ENCODE results near the gene ARHGAP26. TPM values are rescaled to one million over a fixed set of nuclear protein-coding genes. Genes with fewer than 3 reads are reported as not detected.

ARHGAP26 gene
- total RNA-seq, 1 experiment from 2014 or later: 34.5 TPM

- no peak for ATAC-seq
- Histone ChIP-seq H3K4me1 (ENCODE audit: control insufficient read depth in 1 of 2, insufficient read depth in 2 of 2, low read length in 2 of 2) (peaks cover 24 to 31% of the 10 kb centered on the region in 2 experiments), H3K4me3 (replicated peaks in 1 of 2; ENCODE audit: low read depth in 1 of 2, low read length in 2 of 2) (no peak overlapping the region), H3K9me2 (ENCODE audit: insufficient read depth) (no peaks in the 10 kb centered on the region), H3K4me2 (ENCODE audit: low read length) (no peak overlapping the region), H3K27me3 (ENCODE audit: insufficient read depth, low read length) (no peaks in the 10 kb centered on the region), H3K27ac (ENCODE audit: low read depth, low read length) (no peak overlapping the region), H3K9ac (ENCODE audit: low read length) (no peak overlapping the region), H2AFZ (ENCODE audit: low read depth, low read length, poor library complexity, severe bottlenecking) (no peak overlapping the region), H3K9me3 (ENCODE audit: control insufficient read depth in 1 of 2, insufficient read depth in 1 of 2, low read depth in 1 of 2, low read length in 2 of 2) (no peaks in the 10 kb centered on the region), H3K79me2 (ENCODE audit: insufficient read depth, low read length) (peaks cover 36% of the 10 kb centered on the region), H3K36me3 (ENCODE audit: control insufficient read depth in 1 of 2, insufficient read depth in 2 of 2, low read length in 2 of 2) (no peaks in the 10 kb centered on the region), H4K20me1 (ENCODE audit: insufficient read depth) (no peaks in the 10 kb centered on the region)
- ChIA-PET RAD21 (ENCODE audit: low non-redundant PET in 1 of 2, low total read pairs in 2 of 2, uncharacterized antibody in 2 of 2, unreplicated experiment in 2 of 2) (no interaction called here), POLR2A (interaction anchor here (1.3 kb wide), 1 partner anchor 10 kb away, joined by 3 read pairs; no protein-coding TSS in a partner anchor), CTCF (interaction anchor here (1.4 kb wide), 1 partner anchor 137 kb away, joined by 4 read pairs; no protein-coding TSS in a partner anchor)
- no peak for DNase-seq (ENCODE audit: low read depth, low spot score)
- intact Hi-C loops (cut with micrococcal nuclease): no loop called here
- no peak for TF ChIP-seq ZFX (IDR thresholded peaks at IDR 0.05)
- no TSS peak for BruUV-seq (replicated peaks)
Measured at GRCh38 chr5:142849880-142850279, 79.7 kb downstream of the ARHGAP26 start.

GRCh38 chr5:142851731-142852130, 81.6 kb downstream of the ARHGAP26 start:
- H3K27me3 ChIP-seq (ENCODE audit: insufficient read depth, low read length): no peaks in the 10 kb centered on the region
- no peak overlapping the region for H3K4me3 ChIP-seq (replicated peaks in 1 of 2; ENCODE audit: low read depth in 1 of 2, low read length in 2 of 2)
- ChIA-PET RAD21 (ENCODE audit: low non-redundant PET in 1 of 2, low total read pairs in 2 of 2, uncharacterized antibody in 2 of 2, unreplicated experiment in 2 of 2) (no interaction called here), POLR2A (no interaction called here), CTCF (no interaction called here)
- H3K9ac ChIP-seq (ENCODE audit: low read length): no peak overlapping the region
- intact Hi-C loops (cut with micrococcal nuclease): no loop called here
- no peak for TF ChIP-seq SRF (IDR thresholded peaks at IDR 0.05; ENCODE audit: low read depth)
- no peak for TF ChIP-seq ATF3 (IDR thresholded peaks at IDR 0.05)
- no peak for TF ChIP-seq EZH2phosphoT487 (IDR thresholded peaks at IDR 0.05; ENCODE audit: borderline replicate concordance)
- no peak for TF ChIP-seq MAX (IDR thresholded peaks at IDR 0.05)
- TF ChIP-seq ELF1 (IDR thresholded peaks at IDR 0.05; ENCODE audit: borderline replicate concordance, low read depth): no peak
- no peak for TF ChIP-seq SIN3A (IDR thresholded peaks at IDR 0.05; ENCODE audit: low read depth)
- TF ChIP-seq ZFX (IDR thresholded peaks at IDR 0.05): no peak
- no peak for TF ChIP-seq SP1 (IDR thresholded peaks at IDR 0.05; ENCODE audit: low read depth)
- TF ChIP-seq EZH2 (IDR thresholded peaks at IDR 0.05): no peak
- no peak for TF ChIP-seq ZNF274 (IDR thresholded peaks at IDR 0.05; ENCODE audit: low read depth, low read length)
- no peak for TF ChIP-seq TCF7L2 (IDR thresholded peaks at IDR 0.05; ENCODE audit: borderline replicate concordance, extremely low read depth, insufficient read depth, insufficient read length)
- no peak for TF ChIP-seq YY1 (IDR thresholded peaks at IDR 0.05; ENCODE audit: extremely low read depth, insufficient replicate concordance, low read depth, low read length)
- TF ChIP-seq POLR2AphosphoS5 (IDR thresholded peaks at IDR 0.05; ENCODE audit: low read depth, low read length): no peak
- TF ChIP-seq FOSL1 (IDR thresholded peaks at IDR 0.05; ENCODE audit: low read depth): no peak
- TF ChIP-seq CBX3 (IDR thresholded peaks at IDR 0.05; ENCODE audit: low read depth): no peak
- H4K20me1 ChIP-seq (ENCODE audit: insufficient read depth): no peaks in the 10 kb centered on the region
- BruUV-seq (replicated peaks): no TSS peak
- H3K79me2 ChIP-seq (ENCODE audit: insufficient read depth, low read length): peaks cover 25% of the 10 kb centered on the region
- ATAC-seq: no peak
- no peaks in the 10 kb centered on the region for H3K9me3 ChIP-seq (ENCODE audit: control insufficient read depth in 1 of 2, insufficient read depth in 1 of 2, low read depth in 1 of 2, low read length in 2 of 2)
- H3K9me2 ChIP-seq (ENCODE audit: insufficient read depth): no peaks in the 10 kb centered on the region
- no peaks in the 10 kb centered on the region for H3K36me3 ChIP-seq (ENCODE audit: control insufficient read depth in 1 of 2, insufficient read depth in 2 of 2, low read length in 2 of 2)
- no peak overlapping the region for H3K4me2 ChIP-seq (ENCODE audit: low read length)
- no peak overlapping the region for H3K27ac ChIP-seq (ENCODE audit: low read depth, low read length)
- H2AFZ ChIP-seq (ENCODE audit: low read depth, low read length, poor library complexity, severe bottlenecking): no peak overlapping the region
- H3K4me1 ChIP-seq (ENCODE audit: control insufficient read depth in 1 of 2, insufficient read depth in 2 of 2, low read length in 2 of 2): peaks cover 6 to 12% of the 10 kb centered on the region in 2 experiments
- DNase-seq (ENCODE audit: low read depth, low spot score): no peak
